GM12892 (cell line): Measurements from ENCODE around the gene AURKB.

Experiments
- POLR2A ChIP-seq: IDR thresholded peaks from 2 replicates; pipeline ENCODE4 v1.6.1; 2011; ENCODE audit warnings: low read depth, low read length, control low read depth
- POLR2AphosphoS5 ChIP-seq: IDR thresholded peaks from 2 replicates; pipeline ENCODE4 v1.6.1; 2011; ENCODE audit warnings: low read depth, low read length, control low read depth
- TAF1 ChIP-seq: IDR thresholded peaks from 2 replicates; pipeline ENCODE4 v1.6.1; 2011; ENCODE audit warnings: low read depth, mild to moderate bottlenecking, control low read depth, low read length, borderline replicate concordance

DNA sequence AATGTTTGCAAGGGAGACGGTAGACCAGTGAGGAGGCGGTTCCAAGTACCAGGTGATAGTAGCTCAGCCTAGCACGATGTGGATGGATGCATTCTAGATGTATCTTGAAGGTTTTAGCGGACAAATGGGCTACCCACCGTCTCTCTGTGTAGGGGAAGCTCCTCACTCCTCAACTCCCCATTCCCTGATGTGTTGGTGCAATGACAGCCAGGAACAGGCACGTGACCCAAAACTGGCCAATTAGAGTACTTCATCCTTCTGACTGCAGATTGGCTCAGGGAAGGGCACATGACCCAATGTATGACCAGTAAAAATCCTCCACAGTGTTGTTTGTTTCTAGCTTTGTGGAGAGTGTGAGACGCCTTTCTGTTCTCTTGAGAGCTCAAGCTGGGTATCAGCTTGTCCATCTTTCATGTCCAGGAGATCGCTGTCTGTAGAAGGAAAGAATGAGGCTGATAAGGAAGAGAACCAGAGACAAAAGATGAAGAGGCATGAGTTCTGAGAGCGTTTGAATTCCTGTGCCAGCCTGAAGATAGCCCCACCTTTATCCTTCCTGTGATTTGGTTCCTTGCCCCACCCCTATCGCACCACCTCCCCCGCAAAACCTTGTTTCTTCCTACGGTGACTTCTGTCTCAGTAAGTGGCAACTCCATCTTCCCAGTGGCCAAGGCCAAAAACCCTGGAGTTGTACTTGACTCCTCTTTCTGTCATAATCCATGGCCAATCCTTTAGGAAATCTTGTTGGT, 18.1 kb downstream of the AURKB start:
- TF ChIP-seq POLR2A, result peak; percentile 74
- peak; percentile 62 for TF ChIP-seq POLR2AphosphoS5
- no peak for TF ChIP-seq TAF1
